CD4-positive, alpha-beta T cell treated with Interleukin-12 subunit alpha and Interleukin-12 subunit beta, for 1 hour (primary cell): ENCODE data around the gene PLXND1.

ENCODE experiments used
- DNase-seq: peaks from one replicate; pipeline ENCODE4 v3.0.0-alpha.2; 2020

Gene PLXND1

DNA sequence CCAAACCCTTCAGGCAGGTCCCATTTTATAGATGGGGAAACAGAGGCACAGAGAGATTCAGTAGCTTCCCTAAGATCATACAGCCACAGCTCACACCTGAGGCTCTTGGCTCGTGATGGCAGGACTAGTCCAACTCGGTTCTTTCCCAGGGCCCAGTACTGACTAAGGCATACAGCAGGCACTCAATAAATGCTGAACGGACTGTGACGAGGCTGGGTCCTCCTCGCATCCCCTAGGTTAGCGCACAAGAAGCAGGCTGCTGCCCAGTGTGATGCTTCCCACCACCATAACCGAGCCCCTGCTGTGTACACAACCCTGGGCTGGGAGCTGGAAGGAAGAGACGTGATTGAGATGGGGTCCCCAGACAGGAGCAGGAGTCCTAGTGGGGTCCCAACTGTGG lies 24.9 kb downstream of the PLXND1 start:
- no peak for DNase-seq

DNA sequence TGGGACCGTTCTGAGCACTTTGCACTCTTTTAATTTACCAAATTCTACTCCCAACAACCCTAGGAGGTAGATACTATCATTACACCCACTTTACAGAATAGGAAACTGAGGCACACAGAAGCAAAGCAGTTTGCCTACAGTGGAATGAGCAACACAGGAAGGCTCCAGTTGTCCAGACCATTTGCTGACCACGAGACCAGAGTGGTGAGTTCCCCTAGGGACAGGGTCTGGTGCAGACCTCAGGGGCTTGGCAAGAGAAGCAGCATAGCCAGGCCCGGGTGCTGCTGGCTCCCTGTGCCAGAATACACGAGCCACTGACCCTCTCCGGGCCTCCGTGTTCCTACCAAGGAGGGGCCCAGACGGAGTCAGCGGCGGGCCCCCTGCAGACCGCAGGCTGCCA lies 26.5 kb downstream of the PLXND1 start:
- no peak for DNase-seq

DNA sequence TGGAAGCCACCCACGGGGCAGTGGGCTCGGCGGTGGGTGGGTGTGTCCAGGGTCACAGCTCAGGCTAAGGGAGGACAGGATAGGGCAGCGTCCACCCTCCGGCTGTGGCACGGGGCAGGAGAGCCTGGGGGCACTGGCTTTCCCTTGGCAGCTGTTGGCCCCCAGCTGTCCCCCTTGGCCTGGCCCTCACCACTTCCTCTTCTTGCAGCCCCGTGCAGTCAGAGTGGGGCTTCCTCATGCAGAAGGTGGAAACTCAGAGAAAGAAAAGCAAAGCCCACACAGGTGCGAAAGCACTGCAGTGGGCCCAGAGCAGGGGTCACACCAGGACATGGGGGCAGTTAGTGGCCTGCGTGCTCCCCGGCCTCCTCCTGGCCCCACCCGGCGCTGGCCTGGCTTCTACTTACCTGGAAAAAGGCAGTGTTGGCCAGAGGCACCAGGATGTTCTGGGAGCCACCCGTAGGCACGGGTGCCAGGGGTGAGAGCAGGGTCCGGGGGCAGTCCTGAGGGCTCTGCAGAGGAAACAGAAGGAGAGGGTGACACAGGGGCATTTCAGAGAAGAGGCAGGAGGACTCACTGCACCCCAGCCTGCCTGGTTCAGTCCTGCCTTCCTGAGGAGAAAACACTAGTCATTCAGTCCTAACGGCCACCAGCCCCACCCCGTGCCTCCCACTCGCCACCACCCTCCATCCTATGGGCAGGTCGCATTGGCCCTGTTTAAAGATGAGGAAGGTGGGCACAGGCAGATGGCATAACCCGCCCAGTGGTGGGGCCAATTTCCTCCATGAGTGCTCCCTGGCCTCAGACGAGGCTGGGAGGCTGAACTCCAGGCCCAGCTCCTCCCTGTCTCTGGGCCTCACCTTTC lies 28.3 kb downstream of the PLXND1 start:
- peak; percentile 26 for DNase-seq

DNA sequence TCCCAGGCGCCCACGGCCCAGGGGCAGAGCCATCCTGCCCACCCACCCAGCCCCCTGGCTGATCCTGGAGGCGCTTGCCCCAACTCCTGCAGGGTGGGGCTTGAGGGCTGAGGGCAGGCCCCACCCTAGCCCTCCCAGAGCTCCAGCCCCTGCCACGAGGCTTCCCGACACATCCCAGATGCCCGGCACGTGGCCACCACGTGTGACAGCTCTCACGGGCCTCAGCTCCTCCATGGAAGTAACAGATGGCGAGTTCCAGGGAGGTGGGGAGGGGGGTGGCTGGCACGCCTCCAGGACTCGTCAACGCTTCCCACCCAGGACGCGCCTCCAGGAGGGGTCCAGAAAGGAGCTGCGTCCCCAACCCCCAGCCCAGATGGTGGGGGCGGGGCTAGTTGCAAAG lies 29.1 kb downstream of the PLXND1 start:
- DNase-seq = no peak

DNA sequence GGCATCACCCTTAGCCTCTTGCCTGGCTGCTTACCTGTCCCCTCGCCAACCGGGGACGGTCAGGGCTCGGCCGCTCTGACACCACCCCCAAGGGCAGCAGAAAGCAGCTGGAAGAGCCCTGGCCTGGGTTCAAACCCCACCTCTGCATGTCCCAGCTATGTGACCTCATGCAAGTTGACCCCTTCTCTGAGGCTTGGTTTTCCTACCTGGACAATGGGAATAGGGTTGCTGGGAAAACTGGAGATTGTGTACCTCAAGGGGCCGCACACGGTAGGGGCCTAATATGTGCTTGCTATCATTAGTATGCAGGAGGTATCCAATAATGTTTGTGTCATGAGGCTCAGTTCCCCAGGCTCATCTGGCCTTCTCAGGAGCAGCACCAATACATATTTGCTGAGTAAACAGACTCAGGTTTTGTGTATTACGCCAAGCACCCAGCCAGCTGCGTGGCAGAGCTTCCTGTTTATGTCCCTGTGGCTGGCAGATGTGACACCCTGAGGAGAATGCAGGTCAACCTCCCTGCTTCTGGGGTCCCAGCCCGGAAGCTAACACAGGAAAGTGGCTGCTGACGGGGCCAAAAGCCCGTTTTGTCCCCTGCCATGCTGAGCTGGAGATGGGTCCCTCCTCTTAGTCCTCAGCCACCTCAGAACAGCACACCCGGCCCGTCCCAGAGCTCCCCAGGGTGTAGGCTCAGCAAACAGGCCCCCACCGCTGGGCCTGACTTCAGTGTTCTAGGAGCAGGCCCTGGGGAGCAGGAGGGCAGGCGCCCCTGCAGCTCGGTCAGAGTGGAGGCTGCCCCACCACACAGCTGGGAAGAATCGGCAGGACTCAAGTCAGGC lies 29.7 kb downstream of the PLXND1 start:
- DNase-seq = peak; percentile 80

DNA sequence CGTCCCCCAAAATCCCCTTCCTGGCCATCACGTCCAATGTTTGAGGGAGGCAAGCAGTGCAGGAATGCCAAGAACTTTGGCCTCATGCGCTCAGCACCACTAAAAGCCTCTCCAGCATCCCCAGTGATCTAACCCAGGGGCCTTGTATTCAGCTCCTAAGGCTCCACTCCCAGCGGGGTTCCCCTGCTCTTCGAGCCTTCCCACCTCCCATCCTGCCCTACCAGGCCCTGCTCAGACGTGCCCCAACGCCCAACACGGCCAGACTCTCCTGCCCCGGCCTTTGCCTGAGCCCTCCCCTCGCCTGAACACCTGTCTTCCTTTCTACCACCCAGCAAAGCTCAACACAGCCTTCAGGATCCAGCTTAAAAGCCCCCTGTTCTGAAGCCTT lies 30.5 kb downstream of the PLXND1 start:
- DNase-seq = no peak

DNA sequence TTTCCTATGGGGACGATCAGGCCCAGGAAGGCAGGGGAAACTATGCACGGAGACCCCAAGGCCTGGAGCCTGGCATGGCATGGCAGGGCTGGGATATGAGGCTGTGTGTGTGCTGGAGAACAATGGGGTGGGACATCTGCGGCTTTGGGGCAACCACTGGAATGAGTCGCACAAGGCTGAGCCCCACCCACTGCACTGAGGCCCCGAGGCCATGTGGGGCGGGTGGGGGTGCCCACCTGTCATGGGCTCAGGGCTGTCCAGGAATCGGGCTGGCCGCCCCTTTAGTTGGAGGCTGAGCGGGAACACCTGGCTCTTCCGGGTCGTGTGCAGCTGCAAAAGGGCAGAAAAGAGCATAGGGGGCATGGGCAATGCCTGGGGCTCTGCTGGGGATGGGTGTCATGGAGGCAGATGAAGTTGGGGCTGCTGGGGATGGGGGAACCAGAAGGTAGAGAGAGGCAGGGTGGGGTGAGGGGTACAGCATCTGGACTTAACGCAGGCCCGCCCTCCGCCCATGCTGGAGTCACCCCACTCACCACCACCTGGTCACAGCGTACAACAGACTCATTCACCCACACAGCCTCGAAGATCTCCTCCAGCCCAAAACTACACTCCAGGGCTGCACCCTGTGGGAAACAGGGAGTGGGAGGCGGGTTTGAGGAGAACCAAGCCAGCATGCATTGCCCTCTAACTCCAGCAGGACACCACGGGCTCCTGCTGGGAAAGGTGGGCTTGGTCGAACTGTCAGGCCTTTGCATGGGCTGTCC lies 31.1 kb downstream of the PLXND1 start:
- DNase-seq = no peak

DNA sequence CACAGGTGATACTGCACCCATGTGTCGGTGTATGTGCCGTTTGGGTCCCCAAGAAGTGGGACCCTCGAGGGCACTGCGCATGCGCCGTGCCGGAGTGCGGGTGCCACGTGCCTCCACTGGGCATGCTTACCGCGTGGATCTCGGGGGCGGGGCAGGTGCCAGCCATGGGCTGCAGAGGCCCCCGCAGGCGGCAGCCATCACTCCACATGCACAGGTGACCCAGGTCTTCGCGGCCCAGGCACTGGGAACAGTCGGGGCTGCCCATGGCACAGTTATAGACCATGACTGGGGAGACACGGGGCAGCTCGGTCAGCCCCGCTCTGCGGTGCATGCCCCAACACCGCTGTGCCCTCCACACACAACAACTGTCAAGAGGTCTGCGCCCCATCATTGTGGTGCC lies 32.3 kb downstream of the PLXND1 start:
- DNase-seq = no peak

DNA sequence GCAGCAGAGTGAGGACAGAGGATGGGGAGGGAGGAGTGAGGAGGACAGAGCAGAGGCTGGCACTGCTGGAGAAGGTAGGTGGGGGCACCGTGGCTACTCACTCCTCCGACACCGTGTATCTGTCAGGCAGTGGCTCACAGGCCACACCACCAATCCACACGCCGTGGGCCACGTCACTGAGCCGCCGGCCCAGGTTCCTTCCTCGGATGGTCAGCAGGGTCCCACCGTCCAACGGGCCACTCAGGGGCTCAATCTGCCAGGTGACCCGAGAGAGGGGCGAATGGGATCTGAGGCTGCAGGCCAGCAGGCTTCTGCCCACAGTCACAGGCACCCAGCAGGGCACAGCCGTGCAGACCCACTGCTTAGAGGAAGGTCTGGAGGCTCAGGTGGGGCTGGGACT lies 33.0 kb downstream of the PLXND1 start:
- DNase-seq = no peak

DNA sequence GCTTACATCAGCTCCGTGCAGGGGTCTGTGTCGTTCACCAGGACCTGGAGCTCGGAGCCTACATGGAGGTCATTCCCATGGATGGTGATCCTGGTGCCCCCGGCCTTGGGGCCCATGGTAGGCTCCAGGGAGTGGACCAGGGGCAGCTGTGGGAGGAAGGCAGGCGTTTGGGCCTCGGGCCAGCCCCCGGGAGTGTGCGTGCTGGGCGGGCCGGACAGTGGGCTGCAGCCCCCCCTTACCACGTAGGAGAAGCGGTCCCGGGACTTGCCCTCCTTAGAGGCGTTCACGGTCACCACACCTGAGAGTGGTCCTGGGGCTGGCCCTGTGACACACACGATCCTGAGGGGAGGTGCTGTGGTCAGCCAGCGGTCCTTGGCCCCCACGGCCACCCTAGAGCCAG lies 33.9 kb downstream of the PLXND1 start:
- DNase-seq = no peak

DNA sequence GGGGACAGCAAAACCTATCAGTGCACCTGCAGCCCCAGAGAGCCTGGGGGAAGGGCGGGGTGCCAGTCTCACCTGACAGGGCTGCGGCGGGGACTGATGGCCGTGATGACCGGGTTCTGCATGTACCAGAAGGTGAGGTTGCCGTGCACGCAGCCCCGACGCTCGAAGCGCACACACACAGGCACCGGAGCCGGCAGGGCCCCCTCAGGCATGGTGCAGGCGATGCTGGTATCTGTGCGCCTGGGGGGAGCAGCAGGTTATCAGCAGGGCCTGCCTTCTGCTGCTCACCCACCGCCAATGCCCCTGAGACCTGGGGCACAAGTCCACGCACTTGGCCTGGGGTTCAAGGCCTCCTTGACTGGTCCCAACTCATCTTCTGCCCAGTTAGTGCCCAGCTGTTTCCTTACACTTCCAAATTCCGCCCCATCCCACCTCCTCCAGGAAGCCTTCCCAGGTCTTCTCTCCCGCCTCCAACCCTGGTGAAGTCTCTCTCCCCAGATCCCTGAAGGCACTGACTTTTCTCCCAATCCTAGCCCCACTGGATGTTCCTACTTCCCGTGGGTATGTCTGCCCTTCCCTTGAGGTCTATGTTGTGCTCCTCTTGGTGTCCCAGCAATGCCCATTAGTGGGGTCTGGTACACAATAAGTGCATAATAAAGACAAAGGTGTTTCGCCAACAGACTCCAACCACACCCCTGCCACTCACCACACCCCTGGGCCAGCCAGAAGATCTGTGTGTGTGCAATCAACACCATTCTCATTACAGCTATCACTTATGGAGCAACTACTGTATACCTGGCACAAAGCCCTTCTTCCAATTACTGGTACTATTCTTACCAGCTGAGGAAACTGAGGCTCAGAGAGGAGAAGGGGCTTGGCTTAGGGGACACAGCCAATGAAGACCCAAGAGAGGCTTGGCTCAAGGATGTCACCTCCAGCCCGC lies 34.6 kb downstream of the PLXND1 start:
- no peak for DNase-seq

DNA sequence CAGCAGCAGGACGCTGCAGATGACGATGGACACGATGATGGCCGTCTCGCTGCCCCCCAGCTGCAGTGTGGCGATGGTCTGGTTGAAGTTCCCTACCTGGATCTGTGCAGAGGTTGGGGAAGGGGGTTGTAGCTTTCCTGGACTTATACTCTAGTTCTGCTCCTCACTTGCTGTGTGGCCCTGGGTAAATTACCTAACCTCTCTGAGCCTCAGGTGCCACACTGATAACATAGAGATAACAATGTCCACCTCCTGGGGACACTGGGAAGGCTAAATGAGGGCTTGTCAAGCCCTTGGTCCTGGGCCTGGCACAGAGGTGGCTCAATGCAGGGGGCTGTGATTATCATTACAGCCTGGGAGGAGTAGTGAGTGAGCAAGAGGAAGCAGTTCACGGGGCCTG lies 36.6 kb downstream of the PLXND1 start:
- no peak for DNase-seq

DNA sequence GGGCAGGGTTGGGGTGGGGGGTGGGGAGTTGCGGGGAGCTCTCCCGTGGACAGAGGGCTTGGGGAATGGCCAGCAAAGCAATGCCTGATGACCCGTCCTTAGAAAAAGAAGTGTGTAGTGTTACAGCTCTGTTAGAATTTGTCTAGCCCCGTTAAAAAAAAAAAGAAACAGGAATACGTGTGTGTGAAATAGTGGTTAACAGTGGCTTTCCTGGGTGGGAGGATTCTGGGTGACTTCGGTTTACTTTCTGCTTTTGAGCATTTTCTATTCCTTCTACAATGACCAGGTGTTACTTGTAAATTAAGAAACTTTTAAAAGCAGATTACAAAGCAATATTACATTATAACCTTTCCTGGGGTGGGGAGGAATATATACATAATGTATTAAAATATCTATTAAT lies 38.5 kb downstream of the PLXND1 start:
- DNase-seq = no peak

DNA sequence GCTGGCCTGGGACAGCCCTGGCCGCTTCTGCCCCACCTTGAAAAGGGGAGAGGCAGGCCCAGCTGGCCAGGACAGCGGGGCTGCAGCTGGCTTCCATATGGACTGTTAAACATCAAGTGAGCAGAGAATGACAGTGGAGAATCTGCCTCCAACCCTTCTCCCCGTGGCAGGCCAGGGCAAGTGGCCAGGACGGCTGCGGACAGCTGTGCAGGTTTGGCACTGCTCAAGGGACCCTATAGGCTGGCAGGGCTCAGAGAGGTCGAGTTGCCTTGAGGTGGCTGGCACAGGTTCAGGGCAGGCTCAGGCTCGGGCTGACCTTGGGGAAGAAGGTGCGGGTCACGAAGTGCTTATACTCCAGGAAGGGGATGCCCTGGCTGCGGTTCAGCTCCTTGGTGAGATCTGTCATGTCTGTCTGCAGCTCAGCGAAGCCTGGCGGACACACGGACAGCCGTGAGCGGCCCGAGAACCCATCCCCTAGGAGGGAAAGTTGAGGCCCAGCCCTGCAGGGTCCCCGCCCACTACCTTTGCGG lies 39.2 kb downstream of the PLXND1 start:
- DNase-seq = no peak

DNA sequence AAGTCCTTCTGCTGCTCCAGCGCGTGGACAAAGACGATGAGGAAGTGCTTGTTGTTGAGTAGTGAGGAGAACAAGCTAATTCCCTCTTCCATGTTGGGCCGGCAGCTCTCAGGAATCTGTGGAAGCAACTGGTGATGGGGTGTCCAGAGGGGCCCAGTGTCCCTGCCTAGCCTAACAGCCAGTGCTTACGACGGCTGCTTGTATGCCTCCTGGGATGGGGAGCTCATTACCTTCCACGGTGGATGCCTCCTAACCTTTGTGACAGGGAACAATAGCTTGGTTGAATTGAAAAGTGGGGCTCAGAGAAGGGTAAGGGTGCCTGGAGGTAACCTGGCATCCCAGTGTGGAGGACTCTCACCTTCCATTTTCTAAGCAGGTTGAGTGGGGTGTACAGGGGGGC lies 40.6 kb downstream of the PLXND1 start:
- DNase-seq = no peak

DNA sequence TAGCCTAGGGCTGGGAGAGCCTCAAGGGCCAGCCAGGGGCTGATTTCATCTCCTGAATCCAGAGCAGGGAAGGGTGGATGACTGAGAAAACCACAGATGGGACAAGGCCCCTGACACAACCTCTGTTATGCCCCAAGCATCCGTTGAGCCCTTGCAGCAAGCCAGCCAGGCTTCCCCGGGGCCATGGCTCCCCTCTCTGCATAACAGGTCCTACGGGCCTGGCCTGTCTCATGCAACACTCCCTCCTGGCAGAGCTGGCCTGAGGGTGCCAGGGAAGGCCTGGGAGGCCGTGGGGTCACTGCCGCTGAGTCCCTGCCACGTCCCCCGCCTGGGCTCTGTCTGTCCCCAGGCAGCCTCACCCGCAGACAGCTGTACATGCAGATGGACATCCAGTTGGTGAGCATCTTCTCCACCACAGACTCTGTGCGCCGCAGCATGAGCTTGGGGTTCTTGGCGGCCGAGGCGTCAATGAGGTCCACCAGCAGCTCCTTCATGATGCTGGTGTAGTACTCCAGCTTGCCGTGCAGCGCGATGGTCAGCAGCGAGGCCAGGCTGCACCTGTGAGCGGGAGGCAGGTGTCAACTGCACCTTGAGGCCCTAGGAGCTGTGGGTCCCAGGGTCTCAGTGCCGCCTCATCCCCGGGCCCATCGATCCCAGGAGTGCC lies 41.4 kb downstream of the PLXND1 start:
- no peak for DNase-seq

DNA sequence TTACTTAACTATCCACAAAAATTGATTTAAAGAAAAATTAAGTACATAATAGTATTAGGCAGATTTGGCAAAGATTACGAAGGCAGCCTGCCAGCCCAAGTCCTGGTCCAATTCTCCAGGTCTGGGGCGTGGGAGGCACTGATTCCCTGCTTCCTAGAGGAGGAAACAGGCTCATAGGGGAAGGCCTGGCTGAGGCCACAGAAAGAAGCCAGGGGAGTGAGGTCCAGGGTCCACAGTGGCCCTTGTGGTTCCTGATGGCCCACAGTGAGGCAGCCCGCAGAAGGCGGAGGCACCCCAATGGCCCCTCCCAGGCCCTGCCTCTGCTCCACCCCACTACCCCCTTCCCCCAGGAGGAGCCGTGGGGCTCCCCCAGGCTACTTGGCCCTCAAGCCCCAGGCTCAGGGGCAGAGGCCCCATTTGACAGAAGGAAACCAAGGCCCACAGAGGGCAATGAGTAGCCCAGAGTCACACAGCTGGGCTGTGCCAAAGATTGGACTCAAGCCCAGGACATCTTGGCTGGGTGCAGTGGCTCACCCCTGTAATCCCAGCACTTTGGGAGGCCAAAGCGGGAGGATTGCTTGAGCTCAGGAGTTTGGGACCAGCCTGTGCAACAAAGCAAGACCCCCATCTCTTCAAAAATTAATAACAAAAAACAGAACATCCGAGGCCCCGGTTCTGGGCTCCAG lies 42.5 kb downstream of the PLXND1 start:
- DNase-seq = no peak

DNA sequence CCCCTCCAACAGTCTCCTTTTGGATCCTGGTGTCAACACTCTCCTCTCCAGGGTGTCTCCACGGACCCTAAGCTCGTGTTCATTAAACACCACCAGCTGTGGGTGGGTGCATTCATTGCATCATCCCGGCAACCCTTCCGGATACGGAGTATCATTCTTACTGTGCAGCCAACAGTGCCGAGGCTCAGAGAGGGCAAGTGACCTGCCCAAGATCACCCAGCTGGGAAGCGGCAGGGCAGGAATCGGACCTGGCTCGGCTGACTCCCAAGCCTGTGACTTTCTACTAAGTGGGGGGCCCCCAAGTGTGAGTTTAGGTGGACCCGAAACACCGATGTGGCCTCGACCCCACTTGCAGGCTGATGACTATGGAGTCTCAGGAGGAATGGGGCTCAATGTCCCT lies 43.1 kb downstream of the PLXND1 start:
- DNase-seq = no peak

DNA sequence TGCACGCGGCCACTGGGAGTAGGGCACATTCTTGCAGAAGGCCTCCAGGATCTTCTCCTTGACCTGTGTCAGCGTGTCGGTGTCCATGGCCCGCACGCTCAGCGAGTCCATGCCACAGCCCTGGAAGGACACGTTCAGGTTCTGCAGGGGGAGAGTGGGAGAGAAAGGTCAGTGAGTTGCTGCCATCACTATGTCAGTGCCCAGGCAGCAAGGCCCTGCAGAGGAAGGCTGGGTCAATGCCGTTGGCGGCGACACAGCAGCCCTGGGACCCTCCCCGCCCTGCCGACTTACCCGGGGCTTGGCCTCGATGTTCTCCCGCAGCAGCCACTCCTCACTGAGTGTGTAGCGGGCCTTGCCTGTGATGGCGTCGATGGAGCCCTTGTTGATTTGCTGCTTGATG lies 43.7 kb downstream of the PLXND1 start:
- DNase-seq = no peak

DNA sequence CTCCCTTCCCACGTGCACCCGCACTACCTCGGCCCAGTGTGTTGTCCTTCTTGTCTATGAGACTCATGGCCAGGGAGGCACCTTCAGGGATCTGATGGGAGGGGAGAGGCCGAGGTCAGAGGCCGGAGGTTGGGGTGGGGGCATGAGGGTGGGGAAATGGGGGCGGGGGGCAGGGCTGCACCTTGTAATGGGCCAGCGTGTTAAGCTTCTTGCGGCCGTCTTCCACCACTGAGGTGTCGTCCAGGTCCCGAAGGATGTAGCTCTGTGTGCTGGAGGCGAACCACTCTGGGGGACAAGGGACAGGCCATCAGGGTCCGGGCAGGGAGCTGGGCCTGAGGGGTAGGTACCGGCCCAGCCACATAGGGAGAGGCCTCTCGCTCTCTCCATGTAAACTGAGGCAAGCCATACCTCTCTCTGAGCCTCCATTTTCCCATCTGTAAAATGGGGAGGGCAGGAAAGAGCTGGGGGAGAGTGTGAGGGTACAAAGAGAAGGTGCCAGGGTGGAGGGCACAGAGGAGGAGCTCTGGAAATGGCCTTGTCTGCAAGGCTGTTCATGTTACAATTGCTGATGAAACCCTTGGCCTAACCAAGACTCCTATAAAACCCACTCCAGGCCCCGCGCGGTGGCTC lies 44.7 kb downstream of the PLXND1 start:
- no peak for DNase-seq
